Lower leg skin (tissue), 4 donors: ENCODE data around the gene AKR1C3. TPM values are rescaled to one million over a fixed set of nuclear protein-coding genes. Genes with fewer than 3 reads are reported as not detected.
"Not testable (repeated sequence)": the region's sequence is repeated elsewhere in the genome, so short reads cannot be mapped to it uniquely, and the experiment has no call there.

ENCODE experiments used
- DNase-seq, 2 donors: peaks; one replicate each; pipeline ENCODE4 v3.0.0-alpha.2; 2019; ENCODE audit warnings: low spot score in 2 of 2
- H3K4me3 ChIP-seq: fragments of 200-600 bp; sonication (generic); 2 replicates; pipeline ENCODE4 v1.5.1; 2017; ENCODE audit warnings: mild to moderate bottlenecking, low read depth; ENCODE audit not compliant: poor library complexity, severe bottlenecking
- CTCF ChIP-seq, 3 donors: fragments of 450-650 bp; IDR thresholded peaks; one replicate each; pipeline ENCODE4 v1.5.1; 2016; ENCODE audit warnings: antibody characterized with exemption in 3 of 3, mild to moderate bottlenecking in 3 of 3, moderate library complexity in 2 of 3
- POLR2A ChIP-seq, 2 donors: fragments of 450-650 bp; IDR thresholded peaks; one replicate each; pipeline ENCODE4 v1.6.1; 2016 to 2017; ENCODE audit warnings: antibody characterized with exemption in 2 of 2, mild to moderate bottlenecking in 1 of 2, moderate library complexity in 1 of 2
- WGBS, 2 donors: methylation state at CpG; one replicate each; pipeline ENCODE4 v1.1.5; 2018; 5-methylcytosine and 5-hydroxymethylcytosine counted together
- intact Hi-C: fragments of 100-400 bp; cut with DNase I; formaldehyde crosslinking; loops from one replicate; pipeline ENCODE4 v1.15.0; 2023; ENCODE audit warnings: low total_unique reads
- total RNA-seq, 4 donors: library from RNA; depleted of rRNA; stranded (reverse); fragments of >200 nt; gene quantifications; one replicate each; pipeline ENCODE4 v1.1.0, GENCODE V29; 2016

AKR1C3 gene
- total RNA-seq, 4 donors from 2014 or later, result 17.2 to 38.7 (median 29.6) TPM

DNA sequence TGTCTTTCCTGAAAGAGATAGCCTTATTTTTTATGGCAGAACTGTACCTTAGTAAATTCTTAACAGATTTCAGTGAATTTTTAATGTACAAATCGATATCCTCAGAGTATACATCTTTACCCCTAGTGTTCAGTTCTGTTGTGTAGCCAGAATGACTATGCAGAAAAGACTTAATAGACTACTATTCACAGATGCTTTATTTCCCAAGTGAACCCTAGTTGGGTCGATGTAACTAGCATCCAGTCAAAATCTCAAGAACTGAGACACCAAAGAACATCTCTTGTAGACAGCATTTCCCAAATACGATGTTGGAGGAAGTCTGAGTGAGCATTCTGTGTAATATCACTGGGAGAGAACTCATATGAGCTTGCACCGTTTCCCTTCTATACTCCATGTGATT, 1.5 kb downstream of the AKR1C3 start:
- no peak overlapping the region for H3K4me3 ChIP-seq
- DNase-seq, result no peak
- no peak for TF ChIP-seq POLR2A (IDR thresholded peaks at IDR 0.05)
- TF ChIP-seq CTCF (IDR thresholded peaks at IDR 0.05), result no peak
- WGBS, 2 donors, result 50 to 72% methylated on average over 4 of the region's 4 CpGs
- intact Hi-C loops, result no loop called here

GRCh38 chr10:5096108-5096507, 1.9 kb downstream of the AKR1C3 start:
- DNase-seq, result no peak
- 95 to 98% methylated on average over 2 of the region's 2 CpGs for WGBS, 2 donors
- intact Hi-C loops, result no loop called here
- TF ChIP-seq POLR2A (IDR thresholded peaks at IDR 0.05) (no peak), CTCF (IDR thresholded peaks at IDR 0.05) (no peak)
- no peak overlapping the region for H3K4me3 ChIP-seq

- WGBS, 2 donors, result 77 to 92% methylated on average over 6 of the region's 11 CpGs
- DNase-seq, intact Hi-C loops, H3K4me3 ChIP-seq: not testable (repeated sequence)
These were observed 8.3 kb downstream of the AKR1C3 start for GRCh38 chr10:5102479-5102878.

GRCh38 chr10:5103481-5103880, 9.3 kb downstream of the AKR1C3 start:
- no peak overlapping the region for H3K4me3 ChIP-seq
- intact Hi-C loops, result no loop called here
- DNase-seq, result no peak
- TF ChIP-seq CTCF (IDR thresholded peaks at IDR 0.05) (no peak), POLR2A (IDR thresholded peaks at IDR 0.05) (no peak)
- WGBS, 2 donors, result 81 to 82% methylated on average over 2 of the region's 2 CpGs

- H3K4me3 ChIP-seq, result no peak overlapping the region
- WGBS, 2 donors, result 88 to 92% methylated on average over 1 of the region's 1 CpG
- TF ChIP-seq CTCF (IDR thresholded peaks at IDR 0.05) (no peak), POLR2A (IDR thresholded peaks at IDR 0.05) (no peak)
- no peak for DNase-seq
- intact Hi-C loops, result no loop called here
These were observed 11.4 kb downstream of the AKR1C3 start for GRCh38 chr10:5105626-5106025.

- H3K4me3 ChIP-seq, result no peak overlapping the region
- no peak for TF ChIP-seq POLR2A (IDR thresholded peaks at IDR 0.05)
- TF ChIP-seq CTCF (IDR thresholded peaks at IDR 0.05), result no peak
- WGBS, 2 donors, result 85 to 90% methylated on average over 1 of the region's 1 CpG
- intact Hi-C loops, result no loop called here
- DNase-seq, result no peak
These were observed 12.3 kb downstream of the AKR1C3 start for GRCh38 chr10:5106553-5106952.
